Measurements from ENCODE around the gene NOD2.

GRCh38 chr16:50670476-50670875, 22.9 kb upstream of the NOD2 start:
- TF ChIP-seq CTCF (IDR thresholded peaks at IDR 0.05) = no peak
- no peak for TF ChIP-seq POLR2A (IDR thresholded peaks at IDR 0.05)
